ENCODE measurements around the gene FGG.

GRCh38 chr4:154565704-154566103, 46.8 kb downstream of the FGG start:
- TF ChIP-seq CTCF (IDR thresholded peaks at IDR 0.05) (no peak), POLR2A (IDR thresholded peaks at IDR 0.05) (peak; percentile 18)

Data from right lobe of liver (tissue), 4 donors.